Measurements from ENCODE around the gene APOH. TPM values are rescaled to one million over a fixed set of nuclear protein-coding genes. Genes with fewer than 3 reads are reported as not detected.

The APOH gene
- total and polyA plus RNA-seq, 9 of the 15 experiments (the other 6 are each of a cell fraction or from before 2014, with no cell fraction given), result 1.1 TPM; not detected in 8

GRCh38 chr17:66271512-66271911 lies 42.3 kb upstream of the APOH start (continued):
- TF ChIP-seq ZBTB40 (IDR thresholded peaks at IDR 0.05) (no peak), ZBTB40 (CRISPR knock-in tag; IDR thresholded peaks at IDR 0.05) (no peak), TCF3 (CRISPR knock-in tag; IDR thresholded peaks at IDR 0.05) (no peak)

All from K562 (cell line).